Measurements from ENCODE around the gene CD207.

The CD207 gene

GRCh38 chr2:70837980-70838925, 2.6 kb upstream of the CD207 start:
- TF ChIP-seq ZNF274 (IDR thresholded peaks at IDR 0.05; ENCODE audit: low read depth, low read length), result no peak
- H3K4me3 ChIP-seq (ENCODE audit: low read length), result no peak overlapping the region

DNA sequence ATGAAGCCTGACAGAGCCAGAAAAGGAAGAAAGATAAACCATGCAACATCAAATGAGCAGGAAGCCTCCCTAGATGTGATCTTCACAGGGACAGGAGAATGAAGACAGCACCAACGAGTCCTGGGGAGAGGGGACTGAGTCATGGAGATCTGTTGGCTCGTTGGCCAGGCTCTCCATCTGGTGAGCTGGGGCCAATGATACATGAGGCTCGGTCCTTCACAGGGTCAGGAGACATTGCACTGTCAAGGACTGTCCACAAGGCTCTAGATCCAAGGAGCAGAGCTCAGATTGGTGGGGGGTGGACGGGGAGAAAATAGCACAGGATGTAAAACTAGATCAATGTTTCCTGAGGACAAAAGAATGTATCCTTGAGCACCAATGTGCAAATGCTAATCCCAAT, 735 bp downstream of the CD207 start:
- TF ChIP-seq ZNF274 (IDR thresholded peaks at IDR 0.05; ENCODE audit: low read depth, low read length), result no peak

GRCh38 chr2:70834106-70834505, 1.5 kb downstream of the CD207 start:
- no peak for TF ChIP-seq ZNF274 (IDR thresholded peaks at IDR 0.05; ENCODE audit: low read depth, low read length)
- no peak overlapping the region for H3K4me3 ChIP-seq (ENCODE audit: low read length)

More for the DNA sequence above, 735 bp downstream of the CD207 start:
- H3K4me3 ChIP-seq (ENCODE audit: low read length), result no peak overlapping the region

GRCh38 chr2:70833246-70833645, 2.4 kb downstream of the CD207 start:
- H3K4me3 ChIP-seq (ENCODE audit: low read length), result no peak overlapping the region
- no peak for TF ChIP-seq ZNF274 (IDR thresholded peaks at IDR 0.05; ENCODE audit: low read depth, low read length)

DNA sequence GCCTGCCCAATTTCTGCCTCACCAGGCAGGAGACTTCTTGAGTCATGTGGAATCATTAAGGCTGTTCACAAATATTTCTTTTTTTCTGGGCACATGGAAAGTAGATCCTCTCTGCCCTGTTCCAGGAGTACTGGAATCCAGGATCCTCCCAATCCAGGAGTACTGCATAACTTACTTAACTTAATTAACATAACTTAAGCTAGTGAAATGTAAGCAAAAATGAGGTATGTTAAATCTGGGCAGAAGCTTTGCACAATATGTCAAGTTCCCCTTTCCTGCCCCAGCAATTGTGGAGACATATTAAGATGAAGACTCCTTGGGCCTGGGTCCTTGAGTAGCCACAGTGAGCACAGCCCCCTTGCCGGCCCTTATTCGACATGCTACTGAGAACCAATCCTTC, 3.2 kb downstream of the CD207 start:
- no peak for TF ChIP-seq ZNF274 (IDR thresholded peaks at IDR 0.05; ENCODE audit: low read depth, low read length)
- no peak overlapping the region for H3K4me3 ChIP-seq (ENCODE audit: low read length)

DNA sequence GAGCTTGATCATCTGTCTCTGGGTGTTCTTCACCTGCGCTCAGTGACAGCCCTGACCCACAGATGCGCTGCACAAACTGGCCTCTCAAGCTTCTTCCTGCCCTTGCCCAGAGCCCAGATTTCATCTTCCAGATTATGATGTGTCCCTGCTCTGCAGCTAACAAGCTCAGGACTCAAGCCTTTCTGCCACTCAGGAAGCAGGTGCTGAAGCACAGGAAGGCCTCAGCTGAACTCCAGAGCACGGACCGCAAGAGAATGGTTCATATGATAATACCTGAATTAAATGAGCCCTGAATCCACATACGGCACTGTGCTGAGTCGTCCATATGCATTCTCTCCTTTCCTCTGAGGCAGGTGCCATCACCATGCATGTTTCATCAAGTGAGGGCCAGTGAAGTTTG, 3.8 kb downstream of the CD207 start:
- no peak for TF ChIP-seq ZNF274 (IDR thresholded peaks at IDR 0.05; ENCODE audit: low read depth, low read length)
- H3K4me3 ChIP-seq (ENCODE audit: low read length), result no peak overlapping the region

DNA sequence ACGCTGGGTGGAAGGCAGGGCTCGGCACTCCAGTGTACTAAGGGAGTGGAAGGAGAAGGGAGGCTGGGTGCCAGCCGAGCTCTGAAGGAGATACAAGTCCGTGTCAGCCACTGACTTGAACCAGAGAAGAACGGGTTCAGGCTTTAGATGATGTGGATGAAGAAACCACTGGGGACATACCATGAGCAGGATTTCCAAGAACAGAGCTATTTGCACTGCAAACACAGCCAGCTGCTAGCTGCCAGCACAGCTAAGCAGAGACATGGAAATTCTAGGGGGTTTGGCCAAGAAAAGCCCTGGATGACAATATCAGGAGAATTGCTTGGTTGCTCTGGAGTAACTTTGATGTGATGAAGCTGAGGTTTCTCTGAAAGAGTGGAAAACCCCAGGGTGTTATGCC, 5.2 kb downstream of the CD207 start:
- no peak for TF ChIP-seq ZNF274 (IDR thresholded peaks at IDR 0.05; ENCODE audit: low read depth, low read length)
- no peak overlapping the region for H3K4me3 ChIP-seq (ENCODE audit: low read length)

DNA sequence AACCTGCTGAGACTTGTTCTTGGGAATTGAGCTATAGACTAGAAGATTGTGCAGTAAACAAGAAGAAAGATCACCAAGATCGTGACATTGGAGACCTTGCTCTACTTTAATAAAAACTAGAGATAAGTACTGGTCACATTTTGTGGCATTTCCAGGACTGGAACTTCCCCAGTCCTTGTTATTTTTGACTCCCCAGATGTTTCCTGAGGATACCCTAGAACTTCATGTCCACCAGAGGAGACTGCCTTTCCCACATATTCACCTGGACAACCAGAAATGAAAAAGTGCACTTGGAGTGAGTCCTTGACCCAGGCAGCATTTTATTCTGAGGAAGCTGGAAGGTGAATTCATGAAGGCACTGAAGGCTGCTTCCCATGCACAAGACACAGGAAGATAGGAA, 5.7 kb downstream of the CD207 start:
- TF ChIP-seq ZNF274 (IDR thresholded peaks at IDR 0.05; ENCODE audit: low read depth, low read length), result no peak
- no peak overlapping the region for H3K4me3 ChIP-seq (ENCODE audit: low read length)

GRCh38 chr2:70828914-70829824, 6.4 kb downstream of the CD207 start:
- H3K4me3 ChIP-seq (ENCODE audit: low read length), result no peak overlapping the region
- no peak for TF ChIP-seq ZNF274 (IDR thresholded peaks at IDR 0.05; ENCODE audit: low read depth, low read length)

DNA sequence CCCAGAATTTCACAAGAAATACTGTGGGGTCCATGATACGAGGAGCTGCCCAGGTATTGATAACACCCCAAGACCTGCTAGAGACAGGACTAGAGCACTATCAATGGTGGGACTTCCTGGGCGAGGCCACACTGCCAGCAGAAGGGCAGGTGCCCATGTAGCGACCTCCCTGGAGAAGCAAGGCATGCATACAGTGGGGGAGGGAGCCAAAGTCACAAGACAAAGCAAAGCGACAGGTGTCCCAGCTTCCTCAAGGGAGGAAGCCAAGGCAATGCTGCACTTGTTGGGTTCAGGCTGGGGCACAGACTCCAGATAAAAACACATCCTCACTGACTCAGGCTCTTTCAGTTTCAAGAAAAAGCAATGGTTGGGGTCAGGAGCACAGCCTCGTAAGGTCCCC, 7.5 kb downstream of the CD207 start:
- H3K4me3 ChIP-seq (ENCODE audit: low read length), result no peak overlapping the region
- TF ChIP-seq ZNF274 (IDR thresholded peaks at IDR 0.05; ENCODE audit: low read depth, low read length), result no peak

GRCh38 chr2:70827388-70827787, 8.2 kb downstream of the CD207 start:
- TF ChIP-seq ZNF274 (IDR thresholded peaks at IDR 0.05; ENCODE audit: low read depth, low read length), result no peak
- H3K4me3 ChIP-seq (ENCODE audit: low read length), result no peak overlapping the region

- H3K4me3 ChIP-seq (ENCODE audit: low read length), result no peak overlapping the region
- no peak for TF ChIP-seq ZNF274 (IDR thresholded peaks at IDR 0.05; ENCODE audit: low read depth, low read length)
These were observed 8.8 kb downstream of the CD207 start for GRCh38 chr2:70826696-70827350.

DNA sequence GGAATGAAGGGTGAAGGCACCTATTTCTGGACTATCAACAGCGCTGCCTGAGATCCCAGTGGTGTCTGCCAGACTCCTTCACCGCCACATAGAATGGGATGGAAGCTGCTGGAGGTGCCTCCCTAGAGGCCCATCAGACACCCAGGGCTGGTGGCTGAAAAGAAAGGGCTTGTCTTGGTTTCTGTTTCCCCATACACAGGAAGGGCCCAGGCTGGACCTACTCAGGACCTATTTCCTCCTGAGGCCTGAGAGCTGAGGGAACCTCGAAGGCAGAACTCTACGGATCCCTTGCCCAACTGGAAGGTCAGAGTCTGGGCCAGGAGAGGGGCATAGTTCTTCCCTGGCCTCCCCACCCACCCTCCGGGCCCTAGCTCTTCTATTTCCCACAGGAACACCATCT, 12.4 kb downstream of the CD207 start:
- no peak for TF ChIP-seq ZNF274 (IDR thresholded peaks at IDR 0.05; ENCODE audit: low read depth, low read length)
- H3K4me3 ChIP-seq (ENCODE audit: low read length), result no peak overlapping the region

DNA sequence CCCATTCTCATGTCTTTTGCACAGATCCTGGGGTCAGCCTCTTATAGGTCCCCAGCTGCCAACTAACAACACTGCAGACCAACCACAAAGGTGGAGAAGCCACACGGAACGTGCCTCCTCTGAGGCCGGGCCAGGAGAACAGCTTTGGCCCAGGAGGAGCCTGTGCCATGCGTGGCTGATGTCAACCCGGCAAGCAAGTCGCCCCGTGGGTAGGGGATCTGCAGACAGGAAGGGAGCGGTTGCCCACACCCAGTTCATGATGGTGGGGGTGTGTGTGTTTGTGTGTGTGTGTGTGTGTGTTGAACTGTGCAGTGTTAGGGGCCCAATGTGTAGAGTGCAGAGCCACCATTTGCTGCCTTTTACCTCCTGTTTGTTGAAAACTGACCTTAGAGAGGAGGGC, 12.8 kb downstream of the CD207 start:
- H3K4me3 ChIP-seq (ENCODE audit: low read length), result no peak overlapping the region
- no peak for TF ChIP-seq ZNF274 (IDR thresholded peaks at IDR 0.05; ENCODE audit: low read depth, low read length)
